GM12874 (cell line): ENCODE results near the gene GRK5.

Experiments used
- TF ChIP-seq, protein P1 (sequence below): IDR thresholded peaks from 2 replicates; pipeline ENCODE4 v1.5.1; 2011; ENCODE audit warnings: low read depth, mild to moderate bottlenecking, control low read depth, low read length, moderate library complexity; ENCODE audit not compliant: insufficient read depth

Gene GRK5

GRCh38 chr10:119384127-119384526, 176.8 kb downstream of the GRK5 start:
- TF ChIP-seq, protein P1, sequence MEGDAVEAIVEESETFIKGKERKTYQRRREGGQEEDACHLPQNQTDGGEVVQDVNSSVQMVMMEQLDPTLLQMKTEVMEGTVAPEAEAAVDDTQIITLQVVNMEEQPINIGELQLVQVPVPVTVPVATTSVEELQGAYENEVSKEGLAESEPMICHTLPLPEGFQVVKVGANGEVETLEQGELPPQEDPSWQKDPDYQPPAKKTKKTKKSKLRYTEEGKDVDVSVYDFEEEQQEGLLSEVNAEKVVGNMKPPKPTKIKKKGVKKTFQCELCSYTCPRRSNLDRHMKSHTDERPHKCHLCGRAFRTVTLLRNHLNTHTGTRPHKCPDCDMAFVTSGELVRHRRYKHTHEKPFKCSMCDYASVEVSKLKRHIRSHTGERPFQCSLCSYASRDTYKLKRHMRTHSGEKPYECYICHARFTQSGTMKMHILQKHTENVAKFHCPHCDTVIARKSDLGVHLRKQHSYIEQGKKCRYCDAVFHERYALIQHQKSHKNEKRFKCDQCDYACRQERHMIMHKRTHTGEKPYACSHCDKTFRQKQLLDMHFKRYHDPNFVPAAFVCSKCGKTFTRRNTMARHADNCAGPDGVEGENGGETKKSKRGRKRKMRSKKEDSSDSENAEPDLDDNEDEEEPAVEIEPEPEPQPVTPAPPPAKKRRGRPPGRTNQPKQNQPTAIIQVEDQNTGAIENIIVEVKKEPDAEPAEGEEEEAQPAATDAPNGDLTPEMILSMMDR, result no peak

DNA sequence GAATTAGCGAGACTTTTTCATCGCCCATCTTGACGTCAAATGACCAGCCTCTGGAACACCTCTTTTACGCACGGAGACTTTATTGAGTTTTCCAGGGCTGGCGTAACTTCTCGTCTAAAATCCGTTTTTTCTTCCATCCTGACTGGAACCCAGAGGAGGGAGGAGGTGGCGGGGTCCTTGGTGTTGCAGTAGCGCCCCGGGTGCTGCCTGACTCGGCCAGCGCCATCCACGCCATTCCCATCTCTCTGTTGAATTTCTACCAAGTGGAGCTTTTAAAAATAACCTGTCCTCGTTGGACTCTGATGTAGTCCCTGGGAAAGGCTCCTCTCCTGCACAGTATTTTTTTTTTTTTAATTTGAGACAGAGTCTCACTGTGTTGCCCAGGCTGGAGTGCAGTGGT, 179.3 kb downstream of the GRK5 start:
- TF ChIP-seq, protein P1, result no peak

- TF ChIP-seq, protein P1, result no peak
These were observed 181.5 kb downstream of the GRK5 start for GRCh38 chr10:119388849-119389345.

DNA sequence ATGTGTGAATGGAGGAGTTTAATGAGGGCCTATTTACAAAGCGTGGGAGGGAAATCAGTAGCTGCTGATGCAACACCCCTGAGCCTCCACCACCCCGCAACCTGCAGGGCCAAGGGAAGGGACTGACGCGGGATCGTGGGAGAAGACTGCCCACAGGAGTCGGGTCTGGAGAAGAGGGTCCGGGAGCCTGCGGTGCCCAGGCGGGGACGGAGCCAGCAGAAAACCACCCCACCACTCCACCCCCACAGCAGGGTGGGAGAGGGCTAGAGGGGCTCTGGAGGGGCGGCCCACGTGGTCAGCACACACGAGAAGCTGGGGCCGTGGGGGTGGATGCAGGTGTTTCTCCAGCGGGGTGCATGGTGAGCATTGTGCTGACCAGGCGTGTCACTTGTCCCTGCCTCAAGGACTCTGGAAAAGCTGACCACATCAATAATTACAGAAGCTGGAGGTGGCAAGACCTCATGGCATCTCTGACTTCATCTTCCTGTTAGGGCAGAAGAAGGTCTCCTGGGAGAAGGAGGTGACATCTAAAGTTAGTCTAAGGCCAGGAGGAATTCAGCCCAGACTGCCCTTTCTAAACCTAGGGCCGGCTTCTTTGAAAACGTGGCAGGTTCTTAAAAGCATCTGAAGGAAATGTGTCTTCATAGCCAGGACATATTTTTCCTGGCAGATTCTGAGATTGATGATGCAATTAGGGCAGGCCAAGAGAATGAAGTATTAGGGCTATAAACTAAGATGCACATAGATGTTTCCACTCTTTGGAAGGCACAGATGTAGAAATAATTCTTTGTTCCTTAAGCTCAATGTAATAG, 184.3 kb downstream of the GRK5 start:
- TF ChIP-seq, protein P1, result no peak

DNA sequence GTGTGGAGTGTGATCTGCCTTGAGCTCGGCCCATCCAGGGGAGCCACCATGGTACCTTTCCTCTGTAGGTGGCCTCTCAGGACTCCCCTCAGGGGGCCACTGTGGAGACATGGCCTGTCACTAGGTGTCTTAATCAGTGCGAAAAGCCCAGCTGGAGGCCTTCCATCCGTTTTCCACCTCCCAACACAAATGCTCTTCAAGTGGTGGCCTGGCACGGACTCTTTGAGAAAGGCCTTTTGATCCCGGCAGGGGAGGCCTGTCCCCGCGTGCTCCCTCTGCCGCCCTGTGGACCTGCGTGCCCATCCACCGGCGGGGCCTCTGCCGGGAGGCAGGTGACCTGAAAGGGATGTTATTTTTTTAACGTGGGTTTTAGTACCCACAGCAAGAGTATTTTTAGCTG, 185.6 kb downstream of the GRK5 start:
- TF ChIP-seq, protein P1, result no peak

DNA sequence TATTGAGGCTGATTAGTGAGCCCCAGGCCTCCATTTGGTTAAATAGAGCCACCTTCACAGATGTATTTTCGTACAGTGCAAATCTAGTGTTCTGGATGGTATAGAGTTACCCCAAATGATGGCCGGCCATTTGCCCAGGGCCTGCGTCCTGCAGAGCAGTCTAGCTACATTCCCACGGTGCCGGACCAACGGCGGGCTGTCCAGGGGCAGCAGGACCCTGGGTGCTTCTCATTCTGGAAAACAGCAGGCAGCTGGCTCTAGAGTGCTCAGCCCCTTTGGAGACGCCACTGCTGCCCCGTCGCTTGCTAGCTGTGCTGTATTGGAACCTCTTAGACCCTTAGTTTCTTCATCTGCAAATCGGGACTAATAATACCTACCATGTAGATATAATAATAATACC, 186.1 kb downstream of the GRK5 start:
- TF ChIP-seq, protein P1, result no peak

DNA sequence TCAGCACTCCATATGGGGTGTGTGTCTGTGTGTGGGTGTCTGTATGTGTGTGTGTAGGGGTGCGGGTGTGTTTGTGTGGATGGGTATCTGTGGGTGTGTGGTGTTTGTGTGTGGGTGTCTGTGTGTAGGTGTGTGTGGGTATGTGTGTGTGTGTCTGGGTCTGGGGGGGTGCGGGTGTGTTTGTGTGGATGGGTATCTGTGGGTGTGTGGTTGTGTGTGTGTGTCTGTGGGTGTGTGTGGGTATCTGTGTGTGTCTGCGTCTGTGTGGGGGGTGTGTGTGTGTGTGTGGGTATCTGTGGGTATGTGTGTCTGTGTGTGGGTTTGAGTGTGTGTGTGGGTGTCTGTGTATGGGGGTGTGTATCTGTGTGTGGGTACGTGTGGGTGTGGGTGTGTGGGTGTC, 186.5 kb downstream of the GRK5 start:
- TF ChIP-seq, protein P1, result no peak
